Esophagus squamous epithelium (tissue), 5 donors: Measurements from ENCODE around the gene PSMD11. TPM values are rescaled to one million over a fixed set of nuclear protein-coding genes. Genes with fewer than 3 reads are reported as not detected.

Experiments
- DNase-seq: peaks from one replicate; lab custom pipeline; 2025; lab: John Stamatoyannopoulos, UW
- H3K27ac ChIP-seq, 4 donors: fragments of 200-600 bp; sonication (generic); one replicate each; pipeline ENCODE4 v1.5.1; 2016 to 2019; ENCODE audit warnings: mild to moderate bottlenecking in 1 of 4
- H3K27me3 ChIP-seq, 4 donors: fragments of 200-600 bp; sonication (generic); 1 replicate in 3 of 4; 2 replicates in 1 of 4; pipeline versions ENCODE4 v1.5.1 to v1.6.0; 2017 to 2021; ENCODE audit warnings: antibody characterized with exemption in 1 of 4
- H3K36me3 ChIP-seq, 3 donors: fragments of 200-600 bp; sonication (generic); one replicate each; pipeline ENCODE4 v1.5.1; 2016 to 2019
- H3K4me1 ChIP-seq, 3 donors: fragments of 200-600 bp; sonication (generic); one replicate each; pipeline ENCODE4 v1.5.1; 2017 to 2019
- H3K4me3 ChIP-seq, 4 donors: fragments of 200-600 bp; sonication (generic); 1 replicate in 3 of 4; 2 replicates in 1 of 4; pipeline ENCODE4 v1.5.1; 2016 to 2019; ENCODE audit warnings: mild to moderate bottlenecking in 2 of 4, moderate library complexity in 1 of 4
- H3K9me3 ChIP-seq, 3 donors: fragments of 200-600 bp; sonication (generic); one replicate each; pipeline ENCODE4 v1.5.1; 2016 to 2019
- POLR2A ChIP-seq, 4 donors: fragments of 450-650 bp; IDR thresholded peaks; one replicate each; pipeline ENCODE4 v1.6.1; 2017; ENCODE audit warnings: antibody characterized with exemption in 4 of 4, mild to moderate bottlenecking in 4 of 4, moderate library complexity in 3 of 4
- WGBS, 2 donors: methylation state at CpG; one replicate each; pipeline ENCODE4 v1.1.5; 2018; 5-methylcytosine and 5-hydroxymethylcytosine counted together
- intact Hi-C: fragments of 100-400 bp; cut with DNase I; formaldehyde crosslinking; loops from one replicate; pipeline ENCODE4 v1.15.0; 2022
- total RNA-seq, 4 donors: library from RNA; depleted of rRNA; stranded (reverse); fragments of >200 nt; gene quantifications; one replicate each; pipeline ENCODE4 v1.1.0, GENCODE V29; 2016
- TF ChIP-seq, protein P1 (sequence below), 6 experiments: fragments of 450-650 bp in 4 of 6; fragments of 200-600 bp in 2 of 6; sonication (generic) in 2 of 6; IDR thresholded peaks; one replicate each; pipeline ENCODE4 v1.5.1; 2016 to 2019; ENCODE audit warnings: antibody characterized with exemption in 6 of 6, mild to moderate bottlenecking in 4 of 6, moderate library complexity in 4 of 6
- donor health status: DM: yes; HTN: yes; CAD: no.

The PSMD11 gene
- total RNA-seq, 4 donors from 2014 or later: 53.5 to 148 (median 70.3) TPM

DNA sequence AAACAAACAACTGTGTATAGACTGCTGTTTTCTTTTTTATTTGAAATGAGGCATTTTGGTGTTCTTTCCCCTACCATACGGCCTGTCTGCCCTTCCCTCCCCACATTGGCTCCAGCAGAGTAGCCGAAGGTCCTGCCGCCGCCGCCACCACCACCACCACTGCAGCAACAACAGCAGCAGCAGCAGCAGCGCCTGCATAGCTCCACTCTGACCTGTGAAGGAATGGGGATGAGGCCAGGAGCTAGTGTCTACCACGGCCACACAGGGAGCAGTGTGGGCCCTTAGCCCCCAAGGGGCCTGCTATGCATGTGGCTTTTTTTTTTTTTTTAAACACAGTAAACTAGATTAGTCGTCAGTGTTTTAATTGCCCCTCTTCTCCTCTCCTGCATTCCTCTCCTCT, 36.9 kb downstream of the PSMD11 start:
- Histone ChIP-seq H3K4me3 (no peak overlapping the region), H3K9me3 (no peaks in the 10 kb centered on the region), H3K27ac (no peak overlapping the region), H3K27me3 (no peaks in the 10 kb centered on the region), H3K4me1 (peaks cover 9 to 35% (median 10%) of the 10 kb centered on the region in 3 donors), H3K36me3 (peaks cover 34 to 68% (median 37%) of the 10 kb centered on the region in 3 donors)
- TF ChIP-seq, protein P1, sequence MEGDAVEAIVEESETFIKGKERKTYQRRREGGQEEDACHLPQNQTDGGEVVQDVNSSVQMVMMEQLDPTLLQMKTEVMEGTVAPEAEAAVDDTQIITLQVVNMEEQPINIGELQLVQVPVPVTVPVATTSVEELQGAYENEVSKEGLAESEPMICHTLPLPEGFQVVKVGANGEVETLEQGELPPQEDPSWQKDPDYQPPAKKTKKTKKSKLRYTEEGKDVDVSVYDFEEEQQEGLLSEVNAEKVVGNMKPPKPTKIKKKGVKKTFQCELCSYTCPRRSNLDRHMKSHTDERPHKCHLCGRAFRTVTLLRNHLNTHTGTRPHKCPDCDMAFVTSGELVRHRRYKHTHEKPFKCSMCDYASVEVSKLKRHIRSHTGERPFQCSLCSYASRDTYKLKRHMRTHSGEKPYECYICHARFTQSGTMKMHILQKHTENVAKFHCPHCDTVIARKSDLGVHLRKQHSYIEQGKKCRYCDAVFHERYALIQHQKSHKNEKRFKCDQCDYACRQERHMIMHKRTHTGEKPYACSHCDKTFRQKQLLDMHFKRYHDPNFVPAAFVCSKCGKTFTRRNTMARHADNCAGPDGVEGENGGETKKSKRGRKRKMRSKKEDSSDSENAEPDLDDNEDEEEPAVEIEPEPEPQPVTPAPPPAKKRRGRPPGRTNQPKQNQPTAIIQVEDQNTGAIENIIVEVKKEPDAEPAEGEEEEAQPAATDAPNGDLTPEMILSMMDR (IDR thresholded peaks at IDR 0.05): no peak
- TF ChIP-seq POLR2A (IDR thresholded peaks at IDR 0.05): no peak
- DNase-seq: no peak
- 83 to 87% methylated on average over 6 to 8 of the region's 8 CpGs for WGBS, 2 donors
- intact Hi-C loops: loop anchor here (10.0 kb wide), 2 partner anchors 134 to 274 kb away; no protein-coding TSS in a partner anchor

DNA sequence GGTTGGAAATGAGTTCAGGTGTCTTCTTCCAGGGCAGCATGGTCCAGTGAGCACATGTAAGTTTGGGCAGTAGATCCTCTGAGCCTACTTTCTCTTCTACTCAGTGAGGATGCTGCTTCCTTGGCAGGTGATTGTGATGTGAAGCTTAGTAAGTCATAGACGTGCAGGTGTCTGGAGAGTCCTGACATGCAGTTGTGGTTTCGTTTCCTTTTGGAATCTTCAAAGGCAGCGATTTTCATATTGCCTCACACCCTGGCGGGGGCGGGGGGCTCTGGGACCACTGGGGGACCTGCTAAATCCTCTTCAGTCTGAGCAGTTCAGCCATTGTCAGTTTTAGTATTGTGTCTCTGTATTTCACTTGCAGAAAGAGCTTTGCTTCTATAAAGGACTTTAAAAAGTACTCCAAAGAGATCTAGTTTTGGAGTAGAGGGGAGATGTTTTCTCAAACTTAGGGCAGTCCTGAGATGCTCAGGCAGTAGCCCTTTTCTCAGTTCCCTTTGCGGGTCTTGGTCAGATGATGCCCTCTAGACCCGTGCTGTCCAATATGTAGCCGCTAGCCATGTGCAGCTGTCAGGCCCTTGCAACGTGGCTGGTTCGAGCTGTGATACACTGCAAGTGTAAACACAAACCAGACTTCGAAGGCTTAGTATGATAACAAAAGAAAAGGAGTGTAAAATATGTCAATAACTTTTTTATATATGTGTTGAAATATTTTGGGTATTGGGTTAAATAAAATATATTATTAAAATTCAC, 38.4 kb downstream of the PSMD11 start:
- WGBS, 2 donors: 59 to 70% methylated on average over 9 to 11 of the region's 11 CpGs
- no peak for DNase-seq
- Histone ChIP-seq H3K36me3 (peaks cover 21 to 53% (median 24%) of the 10 kb centered on the region in 3 donors), H3K4me1 (peaks cover 11 to 41% (median 13%) of the 10 kb centered on the region in 3 donors), H3K4me3 (no peak overlapping the region), H3K27ac (peak overlapping the region in 2 of 4 donors; percentile 54 to 66), H3K9me3 (no peaks in the 10 kb centered on the region), H3K27me3 (no peaks in the 10 kb centered on the region)
- TF ChIP-seq, protein P1 (IDR thresholded peaks at IDR 0.05): no peak
- no peak for TF ChIP-seq POLR2A (IDR thresholded peaks at IDR 0.05)
- intact Hi-C loops: loop anchor here (10.0 kb wide), 2 partner anchors 132 to 272 kb away; no protein-coding TSS in a partner anchor

DNA sequence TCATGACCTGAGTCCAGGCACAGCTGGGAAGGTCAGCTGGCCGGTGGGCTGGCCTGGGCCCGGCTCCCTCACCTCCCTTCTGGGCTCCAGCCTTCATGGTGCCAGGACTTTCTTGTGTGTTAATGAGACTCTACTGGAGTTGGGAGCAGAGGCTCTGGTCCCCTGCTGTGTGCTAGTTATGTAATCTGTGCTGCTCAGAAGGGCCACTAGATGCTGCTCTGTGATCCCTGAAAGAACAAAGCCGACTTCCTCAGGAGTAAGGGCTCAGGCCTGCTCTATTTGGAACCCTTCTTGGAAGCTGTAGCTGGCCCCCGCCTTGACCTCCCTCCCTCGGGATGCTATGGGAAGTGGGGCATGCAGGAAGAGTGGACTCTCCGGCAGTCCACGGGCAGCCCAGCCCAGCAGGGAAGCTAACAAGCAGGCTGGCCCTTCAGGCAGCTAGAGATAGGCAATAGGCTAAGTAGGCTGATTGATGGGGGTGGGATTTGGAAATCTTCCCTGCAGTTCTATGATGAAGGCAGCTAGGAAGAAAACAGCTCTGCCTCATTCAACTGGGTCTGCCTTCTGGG, 39.2 kb downstream of the PSMD11 start:
- H3K36me3 ChIP-seq: peaks cover 19 to 53% (median 24%) of the 10 kb centered on the region in 3 donors
- DNase-seq: no peak
- intact Hi-C loops: loop anchor here (10.0 kb wide), 2 partner anchors 131 to 271 kb away; no protein-coding TSS in a partner anchor
- H3K27me3 ChIP-seq: no peaks in the 10 kb centered on the region
- WGBS, 2 donors: 19 to 20% methylated on average over 2 to 5 of the region's 7 CpGs
- no peaks in the 10 kb centered on the region for H3K9me3 ChIP-seq
- peaks cover 18 to 49% (median 18%) of the 10 kb centered on the region in 3 donors for H3K4me1 ChIP-seq
- peak overlapping the region; percentile 46 to 66 (median 56) for H3K27ac ChIP-seq
- TF ChIP-seq, protein P1 (IDR thresholded peaks at IDR 0.05): peak in 5 of 6 experiments; percentile 56 to 76 (median 64)
- TF ChIP-seq POLR2A (IDR thresholded peaks at IDR 0.05): no peak
- no peak overlapping the region for H3K4me3 ChIP-seq

DNA sequence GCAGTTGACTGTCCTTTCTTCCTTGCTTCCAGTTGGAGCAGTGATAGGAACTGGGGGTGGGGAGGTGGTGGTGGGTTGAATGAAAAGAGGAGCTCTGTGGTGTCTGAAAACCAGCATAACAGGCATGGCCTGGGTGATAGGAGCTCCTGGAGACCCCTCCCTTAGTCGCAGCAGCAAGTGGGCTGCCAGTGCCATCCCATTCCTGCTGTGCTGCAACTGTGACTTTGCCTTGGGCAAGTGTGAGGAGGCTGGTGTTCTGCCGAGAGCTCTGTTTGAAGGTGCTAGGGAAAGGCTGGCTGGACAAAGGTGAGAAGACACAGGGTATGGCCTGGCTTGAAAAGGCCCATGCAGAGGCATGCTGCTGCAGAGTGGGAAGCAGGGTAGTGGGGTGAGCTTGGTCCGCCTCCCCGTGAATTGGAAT, 39.7 kb downstream of the PSMD11 start:
- TF ChIP-seq, protein P1 (IDR thresholded peaks at IDR 0.05): no peak
- TF ChIP-seq POLR2A (IDR thresholded peaks at IDR 0.05): no peak
- WGBS, 2 donors: 80 to 81% methylated on average over 4 of the region's 4 CpGs
- H3K4me3 ChIP-seq: no peak overlapping the region
- DNase-seq: no peak
- peaks cover 17 to 53% (median 19%) of the 10 kb centered on the region in 3 donors for H3K36me3 ChIP-seq
- intact Hi-C loops: loop anchor here (10.0 kb wide), 2 partner anchors 131 to 271 kb away; no protein-coding TSS in a partner anchor
- no peaks in the 10 kb centered on the region for H3K27me3 ChIP-seq
- no peaks in the 10 kb centered on the region for H3K9me3 ChIP-seq
- H3K4me1 ChIP-seq: peaks cover 18 to 55% (median 18%) of the 10 kb centered on the region in 3 donors
- H3K27ac ChIP-seq: peak overlapping the region; percentile 46 to 66 (median 56)
